Neural cell (in vitro differentiated cells): ENCODE results near the gene PTGER3.

Experiments
- POLR2AphosphoS5 ChIP-seq: IDR thresholded peaks from 2 replicates; pipeline ENCODE4 v1.6.1; 2012
- REST ChIP-seq: IDR thresholded peaks from 2 replicates; pipeline ENCODE4 v1.6.1; 2012; ENCODE audit warnings: borderline replicate concordance
- TF ChIP-seq, protein P1 (sequence below): fragments of 450-650 bp; IDR thresholded peaks from 2 replicates; pipeline ENCODE4 v1.5.1; 2014; ENCODE audit warnings: antibody characterized with exemption, mild to moderate bottlenecking, moderate library complexity; ENCODE audit not compliant: poor library complexity, severe bottlenecking

DNA sequence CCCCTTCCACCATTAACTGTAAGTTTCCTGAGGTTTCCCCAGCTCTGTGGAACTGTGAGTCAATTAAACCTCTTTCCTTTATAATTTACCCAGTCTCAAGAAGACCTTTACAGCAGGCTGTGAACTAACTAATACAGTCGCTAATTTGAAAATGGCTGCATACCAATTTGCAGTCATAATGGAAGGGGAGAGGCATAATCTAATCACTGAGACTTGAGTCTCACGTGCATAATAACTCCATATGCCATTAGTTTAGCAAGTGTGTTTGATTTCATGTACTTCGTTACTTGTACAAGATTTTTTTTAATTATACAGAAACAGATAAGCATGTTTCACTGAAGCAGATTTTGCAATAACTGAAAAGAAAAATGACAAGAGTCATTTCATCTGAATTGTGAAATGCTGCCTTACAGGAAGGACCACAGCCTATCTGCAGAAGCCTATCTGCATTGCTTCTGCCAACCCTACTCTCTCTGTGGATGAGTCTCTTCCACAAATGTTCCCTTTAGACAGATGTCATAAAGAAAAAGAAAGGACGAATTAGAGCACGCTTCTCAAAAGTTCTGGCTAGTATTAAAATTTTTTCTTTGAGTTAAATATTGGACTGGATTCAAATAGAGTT is 99.1 kb downstream of the PTGER3 start:
- no peak for TF ChIP-seq REST
- TF ChIP-seq, protein P1, sequence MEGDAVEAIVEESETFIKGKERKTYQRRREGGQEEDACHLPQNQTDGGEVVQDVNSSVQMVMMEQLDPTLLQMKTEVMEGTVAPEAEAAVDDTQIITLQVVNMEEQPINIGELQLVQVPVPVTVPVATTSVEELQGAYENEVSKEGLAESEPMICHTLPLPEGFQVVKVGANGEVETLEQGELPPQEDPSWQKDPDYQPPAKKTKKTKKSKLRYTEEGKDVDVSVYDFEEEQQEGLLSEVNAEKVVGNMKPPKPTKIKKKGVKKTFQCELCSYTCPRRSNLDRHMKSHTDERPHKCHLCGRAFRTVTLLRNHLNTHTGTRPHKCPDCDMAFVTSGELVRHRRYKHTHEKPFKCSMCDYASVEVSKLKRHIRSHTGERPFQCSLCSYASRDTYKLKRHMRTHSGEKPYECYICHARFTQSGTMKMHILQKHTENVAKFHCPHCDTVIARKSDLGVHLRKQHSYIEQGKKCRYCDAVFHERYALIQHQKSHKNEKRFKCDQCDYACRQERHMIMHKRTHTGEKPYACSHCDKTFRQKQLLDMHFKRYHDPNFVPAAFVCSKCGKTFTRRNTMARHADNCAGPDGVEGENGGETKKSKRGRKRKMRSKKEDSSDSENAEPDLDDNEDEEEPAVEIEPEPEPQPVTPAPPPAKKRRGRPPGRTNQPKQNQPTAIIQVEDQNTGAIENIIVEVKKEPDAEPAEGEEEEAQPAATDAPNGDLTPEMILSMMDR = no peak
- TF ChIP-seq POLR2AphosphoS5 = no peak
